Mesenchymal stem cell (in vitro differentiated cells and primary cell): ENCODE results near the gene TREM1.

Experiments used
- DNase-seq: peaks from one replicate; pipeline ENCODE4 v3.0.0-alpha.2; 2013
- H2AFZ ChIP-seq: one replicate; pipeline ENCODE4 v1.6.1; 2013; ENCODE audit warnings: low read depth, mild to moderate bottlenecking, control low read depth, inconsistent platforms, low read length, moderate library complexity
- H2AK5ac ChIP-seq: 2 replicates; pipeline ENCODE4 v1.6.1; 2013; ENCODE audit warnings: low read length, moderate library complexity, mild to moderate bottlenecking, inconsistent platforms; ENCODE audit not compliant: severe bottlenecking
- H2BK120ac ChIP-seq: one replicate; pipeline ENCODE4 v1.6.1; 2013; ENCODE audit warnings: low read depth, mild to moderate bottlenecking, inconsistent platforms, low read length, moderate library complexity
- H2BK12ac ChIP-seq, 2 experiments: one replicate each; pipeline ENCODE4 v1.6.1; 2013; ENCODE audit warnings: inconsistent platforms in 2 of 2, low read length in 2 of 2, mild to moderate bottlenecking in 2 of 2, moderate library complexity in 2 of 2, control low read depth in 1 of 2
- H2BK15ac ChIP-seq: one replicate; pipeline ENCODE4 v1.6.1; 2013; ENCODE audit warnings: mild to moderate bottlenecking, low read depth, inconsistent platforms; ENCODE audit not compliant: poor library complexity, severe bottlenecking
- H2BK5ac ChIP-seq: 2 replicates; pipeline ENCODE4 v1.6.1; 2013; ENCODE audit warnings: low read depth, mild to moderate bottlenecking, low read length, control low read depth, inconsistent platforms; ENCODE audit not compliant: poor library complexity, severe bottlenecking
- H3K14ac ChIP-seq, 2 experiments: one replicate each; pipeline ENCODE4 v1.6.1; 2013; ENCODE audit warnings: inconsistent platforms in 2 of 2, low read length in 2 of 2, control low read depth in 1 of 2, mild to moderate bottlenecking in 1 of 2, moderate library complexity in 1 of 2
- H3K18ac ChIP-seq, 2 experiments: one replicate each; pipeline ENCODE4 v1.6.1; 2013; ENCODE audit warnings: inconsistent platforms in 2 of 2, low read length in 2 of 2, control low read depth in 1 of 2, low read depth in 1 of 2, mild to moderate bottlenecking in 1 of 2
- H3K23ac ChIP-seq, 2 experiments: one replicate each; pipeline ENCODE4 v1.6.1; 2013; ENCODE audit warnings: inconsistent platforms in 2 of 2, low read length in 2 of 2, mild to moderate bottlenecking in 2 of 2, moderate library complexity in 2 of 2, control low read depth in 1 of 2
- H3K27ac ChIP-seq: 2 replicates; pipeline ENCODE4 v1.5.1; 2013; ENCODE audit warnings: mild to moderate bottlenecking, moderate library complexity, low read length, control low read depth, inconsistent platforms; ENCODE audit not compliant: poor library complexity, severe bottlenecking
- H3K27me3 ChIP-seq, 2 experiments: 2 replicates each; pipeline versions ENCODE4 v1.6.1 to v1.7.0; 2013; ENCODE audit warnings: low read length in 2 of 2, mild to moderate bottlenecking in 2 of 2, moderate library complexity in 2 of 2, control low read depth in 1 of 2, inconsistent platforms in 1 of 2; ENCODE audit not compliant: control insufficient read depth in 1 of 2, insufficient read depth in 1 of 2
- H3K36me3 ChIP-seq, 2 experiments: 2 replicates each; pipeline versions ENCODE4 v1.6.1 to v1.7.0; 2013; ENCODE audit warnings: low read length in 2 of 2, control low read depth in 1 of 2, inconsistent platforms in 1 of 2, low read depth in 1 of 2, mild to moderate bottlenecking in 1 of 2; ENCODE audit not compliant: insufficient read depth in 2 of 2, control insufficient read depth in 1 of 2
- H3K4ac ChIP-seq, 2 experiments: one replicate each; pipeline ENCODE4 v1.6.1; 2013; ENCODE audit warnings: inconsistent platforms in 2 of 2, low read length in 2 of 2, mild to moderate bottlenecking in 2 of 2, moderate library complexity in 2 of 2, control low read depth in 1 of 2, low read depth in 1 of 2
- H3K4me1 ChIP-seq: 2 replicates; pipeline ENCODE4 v1.6.1; 2013; ENCODE audit warnings: low read depth, low read length, control low read depth; ENCODE audit not compliant: control insufficient read depth, insufficient read depth
- H3K4me2 ChIP-seq: 2 replicates; pipeline ENCODE4 v1.6.1; 2013; ENCODE audit warnings: low read length, mild to moderate bottlenecking, inconsistent platforms; ENCODE audit not compliant: poor library complexity, severe bottlenecking
- H3K4me3 ChIP-seq, 2 experiments: 2 replicates each; pipeline versions ENCODE4 v1.5.1 to v1.7.0; 2013; ENCODE audit warnings: low read length in 2 of 2, mild to moderate bottlenecking in 2 of 2, control low read depth in 1 of 2, low read depth in 1 of 2; ENCODE audit not compliant: insufficient read depth in 1 of 2
- H3K79me1 ChIP-seq: replicated peaks from 2 replicates; pipeline ENCODE4 v1.6.1; 2013; ENCODE audit warnings: mild to moderate bottlenecking, control low read depth, low read length, inconsistent platforms; ENCODE audit not compliant: poor library complexity, severe bottlenecking
- H3K9ac ChIP-seq: 2 replicates; pipeline ENCODE4 v1.7.0; 2013; ENCODE audit warnings: mild to moderate bottlenecking, low read length, moderate library complexity
- H3K9me3 ChIP-seq: 2 replicates; pipeline ENCODE4 v1.7.0; 2013; ENCODE audit warnings: mild to moderate bottlenecking, low read length; ENCODE audit not compliant: control insufficient read depth
- H4K8ac ChIP-seq: one replicate; pipeline ENCODE4 v1.6.1; 2013; ENCODE audit warnings: inconsistent platforms, mild to moderate bottlenecking, low read length, moderate library complexity
- H4K91ac ChIP-seq: one replicate; pipeline ENCODE4 v1.6.1; 2013; ENCODE audit warnings: mild to moderate bottlenecking, low read length, inconsistent platforms
- WGBS: methylation state at CpG from one replicate; pipeline ENCODE4 v1.1.7; 2013; ENCODE audit warnings: mixed read lengths; 5-methylcytosine and 5-hydroxymethylcytosine counted together

The TREM1 gene

GRCh38 chr6:41272591-41273240 is 13.8 kb downstream of the TREM1 start:
- Histone ChIP-seq H3K4ac (no peak overlapping the region), H2BK15ac (no peak overlapping the region), H3K18ac (no peak overlapping the region), H3K36me3 (no peaks in the 10 kb centered on the region), H3K4me2 (no peak overlapping the region), H3K14ac (no peak overlapping the region), H2BK12ac (no peak overlapping the region), H2BK120ac (no peak overlapping the region), H2AFZ (no peak overlapping the region), H4K8ac (no peak overlapping the region), H3K9me3 (no peaks in the 10 kb centered on the region), H3K4me1 (no peaks in the 10 kb centered on the region), H3K4me3 (no peak overlapping the region), H3K9ac (no peak overlapping the region), H4K91ac (no peak overlapping the region), H3K27ac (no peak overlapping the region), H2BK5ac (no peak overlapping the region), H2AK5ac (no peak overlapping the region), H3K27me3 (peaks cover 24 to 42% of the 10 kb centered on the region in 2 experiments), H3K79me1 (no peaks in the 10 kb centered on the region), H3K23ac (no peak overlapping the region)
- DNase-seq, result no peak
- WGBS, result 98% methylated on average over 4 of the region's 5 CpGs

- no peaks in the 10 kb centered on the region for H3K9me3 ChIP-seq
- no peak overlapping the region for H2BK15ac ChIP-seq
- H2BK5ac ChIP-seq, result no peak overlapping the region
- no peaks in the 10 kb centered on the region for H3K79me1 ChIP-seq
- no peak overlapping the region for H2AK5ac ChIP-seq
- DNase-seq, result no peak
- H3K9ac ChIP-seq, result no peak overlapping the region
- no peak overlapping the region for H4K8ac ChIP-seq
- no peak overlapping the region for H3K4me2 ChIP-seq
- no peak overlapping the region for H3K14ac ChIP-seq
- peak overlapping the region in 1 of 2 experiments; percentile 63 for H3K23ac ChIP-seq
- H3K27me3 ChIP-seq, result peaks cover 24 to 42% of the 10 kb centered on the region in 2 experiments
- no peak overlapping the region for H3K18ac ChIP-seq
- no peak overlapping the region for H3K4me3 ChIP-seq
- no peak overlapping the region for H3K4ac ChIP-seq
- no peaks in the 10 kb centered on the region for H3K36me3 ChIP-seq
- no peak overlapping the region for H2AFZ ChIP-seq
- no peak overlapping the region for H3K27ac ChIP-seq
- H2BK120ac ChIP-seq, result no peak overlapping the region
- WGBS, result 89% methylated on average over 7 of the region's 7 CpGs
- H2BK12ac ChIP-seq, result no peak overlapping the region
- no peaks in the 10 kb centered on the region for H3K4me1 ChIP-seq
- H4K91ac ChIP-seq, result no peak overlapping the region
These were observed 14.5 kb downstream of the TREM1 start for GRCh38 chr6:41271901-41272395.

DNA sequence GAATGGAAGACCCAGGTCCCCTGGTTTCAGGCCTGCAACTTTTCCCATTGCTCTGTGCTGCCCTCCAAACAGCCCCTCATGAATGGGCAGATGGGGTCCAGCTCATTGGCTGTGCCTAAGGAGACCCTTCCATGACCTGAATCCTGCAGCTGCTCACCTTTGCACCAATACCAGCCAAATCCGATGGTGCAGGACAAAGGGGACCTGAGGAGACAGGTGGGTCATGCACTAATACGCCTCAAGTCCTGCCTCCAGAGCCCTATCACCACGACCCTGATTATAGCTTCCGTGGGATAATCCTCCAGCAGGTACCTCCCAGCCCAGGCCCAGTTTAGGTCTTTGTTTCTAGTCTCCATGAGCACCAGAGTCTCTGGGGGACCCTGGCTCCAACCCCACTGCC is 16.8 kb downstream of the TREM1 start:
- H2BK12ac ChIP-seq, result no peak overlapping the region
- H3K9me3 ChIP-seq, result no peaks in the 10 kb centered on the region
- H2BK120ac ChIP-seq, result no peak overlapping the region
- no peak overlapping the region for H3K27ac ChIP-seq
- no peak overlapping the region for H3K18ac ChIP-seq
- H2BK15ac ChIP-seq, result no peak overlapping the region
- 86% methylated on average over 4 of the region's 4 CpGs for WGBS
- no peak overlapping the region for H2BK5ac ChIP-seq
- H2AFZ ChIP-seq, result no peak overlapping the region
- no peaks in the 10 kb centered on the region for H3K4me1 ChIP-seq
- H3K4ac ChIP-seq, result no peak overlapping the region
- H4K91ac ChIP-seq, result no peak overlapping the region
- H4K8ac ChIP-seq, result no peak overlapping the region
- H3K4me2 ChIP-seq, result no peak overlapping the region
- no peak overlapping the region for H2AK5ac ChIP-seq
- no peak overlapping the region for H3K14ac ChIP-seq
- no peak overlapping the region for H3K23ac ChIP-seq
- H3K79me1 ChIP-seq, result no peaks in the 10 kb centered on the region
- H3K27me3 ChIP-seq, result peaks cover 7 to 23% of the 10 kb centered on the region in 2 experiments
- H3K36me3 ChIP-seq, result no peaks in the 10 kb centered on the region
- no peak overlapping the region for H3K4me3 ChIP-seq
- H3K9ac ChIP-seq, result no peak overlapping the region
- DNase-seq, result no peak

GRCh38 chr6:41269166-41269565 is 17.3 kb downstream of the TREM1 start:
- Histone ChIP-seq H3K4me3 (no peak overlapping the region), H2AK5ac (no peak overlapping the region), H3K79me1 (no peaks in the 10 kb centered on the region), H2BK120ac (no peak overlapping the region), H2BK15ac (no peak overlapping the region), H4K8ac (no peak overlapping the region), H2BK12ac (no peak overlapping the region), H2AFZ (no peak overlapping the region), H3K4ac (no peak overlapping the region), H3K27me3 (peaks cover 6 to 18% of the 10 kb centered on the region in 2 experiments), H4K91ac (no peak overlapping the region), H3K36me3 (no peaks in the 10 kb centered on the region), H3K14ac (no peak overlapping the region), H2BK5ac (no peak overlapping the region), H3K9ac (no peak overlapping the region), H3K9me3 (no peaks in the 10 kb centered on the region), H3K27ac (no peak overlapping the region), H3K23ac (no peak overlapping the region), H3K4me2 (no peak overlapping the region), H3K18ac (no peak overlapping the region), H3K4me1 (no peaks in the 10 kb centered on the region)
- no peak for DNase-seq
- 69% methylated on average over 2 of the region's 2 CpGs for WGBS
